Esophagus muscularis mucosa (tissue), 4 donors: ENCODE results near the gene C2orf81. TPM values are rescaled to one million over a fixed set of nuclear protein-coding genes. Genes with fewer than 3 reads are reported as not detected.
"Not testable (repeated sequence)": the region's sequence is repeated elsewhere in the genome, so short reads cannot be mapped to it uniquely, and the experiment has no call there.

ENCODE experiments used
- DNase-seq: peaks from one replicate; pipeline ENCODE4 v3.0.0-alpha.2; 2017; ENCODE audit errors: extremely low spot score
- H3K27ac ChIP-seq, 4 donors: fragments of 200-600 bp; sonication (generic); replicated peaks in 1 of 4; 1 replicate in 3 of 4; 2 replicates in 1 of 4; pipeline ENCODE4 v1.5.1; 2016 to 2019; ENCODE audit warnings: mild to moderate bottlenecking in 1 of 4
- H3K27me3 ChIP-seq, 4 donors: fragments of 200-600 bp; sonication (generic); one replicate each; pipeline versions ENCODE4 v1.5.1 to v1.6.0; 2016 to 2019
- H3K36me3 ChIP-seq, 4 donors: fragments of 200-600 bp; sonication (generic); one replicate each; pipeline ENCODE4 v1.5.1; 2016 to 2019
- H3K4me1 ChIP-seq, 4 donors: fragments of 200-600 bp; sonication (generic); one replicate each; pipeline ENCODE4 v1.5.1; 2016 to 2019
- H3K4me3 ChIP-seq, 4 donors: fragments of 200-600 bp; sonication (generic); 1 replicate in 2 of 4; 2 replicates in 2 of 4; pipeline ENCODE4 v1.5.1; 2016 to 2019; ENCODE audit warnings: mild to moderate bottlenecking in 4 of 4, moderate library complexity in 1 of 4
- H3K9me3 ChIP-seq, 4 donors: fragments of 200-600 bp; sonication (generic); 1 replicate in 3 of 4; 2 replicates in 1 of 4; pipeline ENCODE4 v1.5.1; 2016 to 2019
- EP300 ChIP-seq: sonication (generic); formaldehyde crosslinking; IDR thresholded peaks from one replicate; pipeline ENCODE4 v1.6.1; 2017; ENCODE audit warnings: antibody characterized with exemption
- POLR2A ChIP-seq: fragments of 450-650 bp; IDR thresholded peaks from one replicate; pipeline ENCODE4 v1.6.1; 2017; ENCODE audit warnings: antibody characterized with exemption, moderate library complexity, mild to moderate bottlenecking, low read depth
- POLR2AphosphoS5 ChIP-seq, 2 donors: sonication (generic); formaldehyde crosslinking; IDR thresholded peaks; one replicate each; pipeline ENCODE4 v1.6.1; 2017; ENCODE audit warnings: antibody characterized with exemption in 2 of 2
- WGBS: methylation state at CpG from one replicate; pipeline ENCODE4 v1.1.5; 2018; 5-methylcytosine and 5-hydroxymethylcytosine counted together
- intact Hi-C: fragments of 100-400 bp; cut with DNase I; formaldehyde crosslinking; loops from one replicate; pipeline ENCODE4 v1.15.1; 2023
- total RNA-seq, 4 donors: library from RNA; depleted of rRNA; stranded (reverse); fragments of >200 nt; gene quantifications; one replicate each; pipeline versions ENCODE4 v1.1.0 to v1.2.1, GENCODE V29; 2016
- TF ChIP-seq, protein P1 (sequence below), 3 experiments: fragments of 200-600 bp in 2 of 3; fragments of 450-650 bp in 1 of 3; sonication (generic) in 2 of 3; IDR thresholded peaks; one replicate each; pipeline ENCODE4 v1.5.1; 2017 to 2019; ENCODE audit warnings: antibody characterized with exemption in 3 of 3, mild to moderate bottlenecking in 2 of 3, moderate library complexity in 1 of 3

Gene C2orf81
- total RNA-seq, result 1 to 10 TPM in 3 of 4 donors, under 1 TPM in 1; 0.66 to 4.6 (median 3.2) TPM

DNA sequence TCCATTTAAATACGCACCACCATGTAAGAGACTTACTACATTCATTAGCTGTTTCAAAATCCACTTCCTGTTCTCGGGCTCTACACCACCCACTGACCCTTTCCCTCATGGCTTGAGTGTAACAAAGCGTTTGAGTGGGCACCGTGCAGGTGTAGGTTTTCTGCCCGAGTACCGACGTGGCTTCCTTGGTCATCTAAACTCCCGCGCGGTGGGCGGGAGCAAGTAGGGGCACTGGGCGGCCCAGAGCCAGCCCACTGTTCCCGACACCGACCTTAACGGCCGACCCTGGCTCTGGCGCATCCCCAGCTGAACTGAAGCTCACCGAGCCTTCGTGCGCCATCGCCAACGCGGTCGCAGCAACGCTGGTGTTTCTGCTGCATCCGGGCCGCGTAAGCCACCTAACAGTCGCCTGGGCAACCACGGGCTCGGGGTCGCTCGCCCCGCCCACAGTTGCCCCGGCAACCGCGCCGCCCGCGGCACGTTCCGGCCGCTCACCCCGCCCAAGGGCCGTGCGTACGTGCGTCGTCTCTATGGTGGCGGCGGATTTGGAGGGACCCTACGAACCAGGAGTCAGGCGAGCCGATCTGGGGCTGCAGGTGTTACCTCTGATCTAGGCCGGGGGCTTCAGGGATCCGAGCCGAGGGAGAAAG is at the start of gene C2orf81, which contains the start of gene WDR54:
Gene C2orf81, minus strand, starts transcription at position 399 of the 650 bp plus-strand sequence. Its CDS starts 59 bp downstream, at position 340.
Gene WDR54, plus strand, starts transcription at position 510 of the 650 bp plus-strand sequence. CDS start 424 bp downstream, outside the sequence.
- TF ChIP-seq POLR2AphosphoS5 (IDR thresholded peaks at IDR 0.05), result peak; percentile 58 to 80
- no peak for TF ChIP-seq POLR2A
- TF ChIP-seq, protein P1, sequence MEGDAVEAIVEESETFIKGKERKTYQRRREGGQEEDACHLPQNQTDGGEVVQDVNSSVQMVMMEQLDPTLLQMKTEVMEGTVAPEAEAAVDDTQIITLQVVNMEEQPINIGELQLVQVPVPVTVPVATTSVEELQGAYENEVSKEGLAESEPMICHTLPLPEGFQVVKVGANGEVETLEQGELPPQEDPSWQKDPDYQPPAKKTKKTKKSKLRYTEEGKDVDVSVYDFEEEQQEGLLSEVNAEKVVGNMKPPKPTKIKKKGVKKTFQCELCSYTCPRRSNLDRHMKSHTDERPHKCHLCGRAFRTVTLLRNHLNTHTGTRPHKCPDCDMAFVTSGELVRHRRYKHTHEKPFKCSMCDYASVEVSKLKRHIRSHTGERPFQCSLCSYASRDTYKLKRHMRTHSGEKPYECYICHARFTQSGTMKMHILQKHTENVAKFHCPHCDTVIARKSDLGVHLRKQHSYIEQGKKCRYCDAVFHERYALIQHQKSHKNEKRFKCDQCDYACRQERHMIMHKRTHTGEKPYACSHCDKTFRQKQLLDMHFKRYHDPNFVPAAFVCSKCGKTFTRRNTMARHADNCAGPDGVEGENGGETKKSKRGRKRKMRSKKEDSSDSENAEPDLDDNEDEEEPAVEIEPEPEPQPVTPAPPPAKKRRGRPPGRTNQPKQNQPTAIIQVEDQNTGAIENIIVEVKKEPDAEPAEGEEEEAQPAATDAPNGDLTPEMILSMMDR (IDR thresholded peaks at IDR 0.05), result no peak
- no peak for TF ChIP-seq EP300
- peak within 1 kb of the TSS; percentile 66 to 81 (median 66) for H3K4me3 ChIP-seq
- peak; percentile 94 for DNase-seq

DNA sequence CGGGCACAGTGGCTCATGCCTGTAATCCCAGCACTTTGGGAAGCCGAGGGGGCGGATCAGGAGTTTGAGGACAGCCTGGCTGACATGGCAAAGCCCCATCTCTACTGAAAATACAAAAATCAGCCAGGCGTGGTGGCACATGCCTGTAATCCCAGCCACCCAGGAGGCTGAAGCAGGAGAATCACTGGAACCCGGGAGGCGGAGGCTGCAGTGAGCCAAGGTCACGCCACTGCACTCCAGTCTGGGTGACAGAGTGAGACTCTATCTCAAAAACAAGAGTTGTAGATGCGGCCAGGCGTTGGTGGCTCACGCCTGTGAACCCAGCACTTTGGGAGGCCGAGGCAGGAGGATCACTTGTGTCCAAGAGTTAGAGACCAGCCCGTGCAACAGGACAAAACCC is 49.3 kb upstream of the C2orf81 start:
- Histone ChIP-seq H3K4me1 (peaks cover 24 to 35% (median 30%) of the 10 kb centered on the region in 4 donors), H3K36me3 (peaks cover 9 to 21% (median 17%) of the 10 kb centered on the region in 4 donors), H3K27ac (peak overlapping the region in 2 of 4 donors; percentile 33 to 80)
- intact Hi-C loops, DNase-seq, H3K9me3 ChIP-seq, H3K27me3 ChIP-seq, H3K4me3 ChIP-seq: not testable (repeated sequence)
- 96% methylated on average over 12 of the region's 12 CpGs for WGBS

More for the DNA sequence above, at the start of gene C2orf81, which contains the start of gene WDR54:
- WGBS, result under 1% methylated on average over 12 of the region's 57 CpGs
- intact Hi-C loops, result no loop called here
- Histone ChIP-seq H3K27ac (peak within 1 kb of the TSS; percentile 67 to 82 (median 74)), H3K4me1 (peaks cover 13 to 20% (median 16%) of the 10 kb centered on the region in 4 donors), H3K9me3 (no peaks in the 10 kb centered on the region), H3K27me3 (no peaks in the 10 kb centered on the region), H3K36me3 (peaks cover 0 to 15% (median 13%) of the 10 kb centered on the region in 4 donors)

DNA sequence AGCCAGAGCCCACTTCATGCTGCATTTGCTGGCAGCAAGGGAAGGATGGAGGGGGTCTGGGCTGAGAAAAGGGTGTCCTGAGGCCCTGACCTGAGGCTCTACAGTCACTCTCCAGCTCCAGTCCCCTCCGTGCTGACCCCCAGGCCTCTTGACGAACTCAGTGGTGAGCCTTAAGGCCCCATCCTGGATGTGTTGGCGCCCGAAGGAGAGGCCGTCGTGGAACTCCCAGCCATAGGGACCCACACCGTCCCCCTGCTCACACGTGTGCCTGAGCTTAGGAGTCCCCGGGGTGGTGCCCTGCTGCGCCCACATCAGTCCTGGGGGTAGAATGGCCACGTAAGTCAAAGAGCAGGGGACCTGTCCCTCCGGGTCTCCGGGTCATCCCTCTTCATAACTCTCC is 43.0 kb upstream of the C2orf81 start:
- 10% methylated on average over 6 of the region's 13 CpGs for WGBS
- H3K27ac ChIP-seq, result peak overlapping the region; percentile 77 to 90 (median 82)
- intact Hi-C loops, result no loop called here

DNA sequence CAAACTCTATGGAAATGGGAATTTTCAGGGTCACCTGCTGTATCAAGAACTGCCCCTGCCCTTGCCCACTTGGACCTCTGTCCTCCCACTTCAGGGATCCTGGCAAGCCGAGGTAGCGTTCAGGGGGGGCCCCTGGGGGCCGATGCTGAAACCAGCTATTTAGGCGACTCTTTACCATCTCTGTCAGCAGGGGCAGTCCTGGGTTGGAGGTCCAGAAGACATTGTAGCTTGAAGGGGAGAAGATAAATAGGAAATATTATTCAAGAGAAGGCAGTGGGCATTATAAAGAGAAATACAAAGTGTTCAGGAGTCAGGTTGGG is 41.3 kb upstream of the C2orf81 start:
- intact Hi-C loops, result no loop called here
- Histone ChIP-seq H3K4me3 (no peak overlapping the region), H3K4me1 (peaks cover 22 to 41% (median 37%) of the 10 kb centered on the region in 4 donors), H3K36me3 (peaks cover 14 to 26% (median 23%) of the 10 kb centered on the region in 4 donors), H3K9me3 (no peaks in the 10 kb centered on the region), H3K27ac (no peak overlapping the region), H3K27me3 (no peaks in the 10 kb centered on the region)
- no peak for TF ChIP-seq POLR2A
- TF ChIP-seq, protein P1 (IDR thresholded peaks at IDR 0.05), result no peak
- no peak for TF ChIP-seq POLR2AphosphoS5 (IDR thresholded peaks at IDR 0.05)
- no peak for TF ChIP-seq EP300
- 92% methylated on average over 4 of the region's 4 CpGs for WGBS
- no peak for DNase-seq

More for the DNA sequence above, 43.0 kb upstream of the C2orf81 start:
- H3K27me3 ChIP-seq, result no peaks in the 10 kb centered on the region
- TF ChIP-seq, protein P1 (IDR thresholded peaks at IDR 0.05), result no peak
- TF ChIP-seq POLR2AphosphoS5 (IDR thresholded peaks at IDR 0.05), result no peak
- no peak for TF ChIP-seq POLR2A
- no peak for TF ChIP-seq EP300
- peaks cover 14 to 26% (median 23%) of the 10 kb centered on the region in 4 donors for H3K36me3 ChIP-seq
- peaks cover 14 to 32% (median 28%) of the 10 kb centered on the region in 4 donors for H3K4me1 ChIP-seq
- H3K9me3 ChIP-seq, result no peaks in the 10 kb centered on the region
- no peak for DNase-seq
- H3K4me3 ChIP-seq, result peak overlapping the region; percentile 76 to 99 (median 89)

DNA sequence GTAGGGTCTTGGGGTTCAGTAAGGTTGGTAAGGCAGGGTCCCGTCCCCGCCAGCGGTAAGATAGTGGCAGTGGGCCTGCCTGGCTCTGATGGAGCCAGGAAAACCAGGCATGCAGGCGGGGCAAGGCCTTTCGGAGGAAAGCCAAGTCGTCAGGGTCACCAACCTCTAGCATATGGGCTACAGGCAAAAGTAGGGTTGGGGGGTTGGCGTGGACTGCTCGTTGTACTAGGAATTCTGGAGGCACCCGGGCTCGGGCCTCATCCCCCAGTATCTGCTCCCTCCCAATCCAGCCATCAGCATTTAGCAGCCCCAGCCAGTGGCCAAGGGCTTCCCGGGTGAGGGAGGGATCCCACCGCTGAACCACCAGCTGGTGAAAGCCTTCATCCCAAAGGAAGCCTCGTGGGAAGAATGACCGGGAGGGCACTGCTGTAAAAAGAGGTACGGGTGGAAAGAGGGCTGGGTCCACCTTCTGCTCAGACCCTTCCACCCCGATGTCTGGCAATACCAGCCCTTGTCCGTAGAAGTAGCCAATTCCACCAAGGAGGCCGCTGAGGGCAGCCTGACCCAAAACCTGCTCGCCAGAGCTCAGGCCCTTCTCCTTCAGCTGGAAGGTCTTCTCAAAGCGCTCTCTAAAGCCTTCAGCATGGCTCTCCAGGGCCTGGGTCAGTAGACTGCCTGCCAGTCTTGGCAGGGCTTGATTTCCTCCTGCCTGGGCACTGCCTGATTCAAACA is 40.8 kb upstream of the C2orf81 start:
- H3K27me3 ChIP-seq, result no peaks in the 10 kb centered on the region
- H3K36me3 ChIP-seq, result peaks cover 14 to 26% (median 23%) of the 10 kb centered on the region in 4 donors
- no peak for DNase-seq
- no peak overlapping the region for H3K27ac ChIP-seq
- peaks cover 24 to 46% (median 41%) of the 10 kb centered on the region in 4 donors for H3K4me1 ChIP-seq
- no peak for TF ChIP-seq POLR2A
- no peak for TF ChIP-seq EP300
- no peak for TF ChIP-seq POLR2AphosphoS5 (IDR thresholded peaks at IDR 0.05)
- TF ChIP-seq, protein P1 (IDR thresholded peaks at IDR 0.05), result no peak
- intact Hi-C loops, result no loop called here
- no peaks in the 10 kb centered on the region for H3K9me3 ChIP-seq
- WGBS, result 91% methylated on average over 15 of the region's 20 CpGs
- no peak overlapping the region for H3K4me3 ChIP-seq
